Ectodermal cell (in vitro differentiated cells): Measurements from ENCODE around the gene HNRNPU.
"Not testable (repeated sequence)": the region's sequence is repeated elsewhere in the genome, so short reads cannot be mapped to it uniquely, and the experiment has no call there.

ENCODE experiments used
- H3K27ac ChIP-seq: 2 replicates; pipeline ENCODE4 v1.7.0; 2013; ENCODE audit warnings: mild to moderate bottlenecking, low read depth, low read length; ENCODE audit not compliant: insufficient read depth, poor library complexity, severe bottlenecking
- H3K27me3 ChIP-seq: 2 replicates; pipeline ENCODE4 v1.7.0; 2013; ENCODE audit warnings: mild to moderate bottlenecking, low read length; ENCODE audit not compliant: insufficient read depth, control insufficient read depth, poor library complexity, severe bottlenecking
- H3K36me3 ChIP-seq: one replicate; pipeline ENCODE4 v1.7.0; 2013; ENCODE audit warnings: low read length; ENCODE audit not compliant: control insufficient read depth, insufficient read depth
- H3K4me1 ChIP-seq: one replicate; pipeline ENCODE4 v1.7.0; 2013; ENCODE audit warnings: low read length; ENCODE audit not compliant: control insufficient read depth, insufficient read depth
- H3K4me3 ChIP-seq: 2 replicates; pipeline ENCODE4 v1.7.0; 2013; ENCODE audit warnings: low read depth, low read length, control low read depth; ENCODE audit not compliant: insufficient read depth
- H3K9me3 ChIP-seq: 2 replicates; pipeline ENCODE4 v1.7.0; 2013; ENCODE audit warnings: mild to moderate bottlenecking, low read length, moderate library complexity; ENCODE audit not compliant: control insufficient read depth
- WGBS, 2 experiments: methylation state at CpG; one replicate each; pipeline ENCODE4 v1.1.7; 2013; ENCODE audit warnings: missing lambda C conversion rate in 2 of 2; 5-methylcytosine and 5-hydroxymethylcytosine counted together

The HNRNPU gene

DNA sequence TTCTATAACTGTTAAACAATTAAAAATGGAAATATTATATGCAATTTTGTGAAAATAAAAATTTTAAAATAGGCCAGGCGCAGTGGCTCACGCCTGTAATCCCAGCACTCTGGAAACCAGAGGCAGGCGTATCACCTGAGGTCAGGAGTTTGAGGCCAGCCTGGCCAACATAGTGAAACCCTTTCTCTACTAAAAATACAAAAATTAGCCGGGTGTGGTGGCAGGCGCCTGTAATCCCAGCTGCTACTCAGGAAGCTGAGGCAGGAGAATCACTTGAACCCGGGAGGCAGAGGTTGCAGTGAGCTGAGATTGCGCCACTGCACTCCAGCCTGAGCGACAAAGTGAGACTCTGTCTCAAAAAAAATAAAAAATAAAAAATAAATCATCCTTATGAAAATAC is 31.1 kb downstream of the HNRNPU start:
- not testable (repeated sequence) for H3K27ac ChIP-seq, H3K27me3 ChIP-seq, H3K9me3 ChIP-seq, H3K4me3 ChIP-seq, H3K4me1 ChIP-seq, H3K36me3 ChIP-seq
- 91 to 92% methylated on average over 7 to 8 of the region's 8 CpGs for WGBS, 2 experiments

DNA sequence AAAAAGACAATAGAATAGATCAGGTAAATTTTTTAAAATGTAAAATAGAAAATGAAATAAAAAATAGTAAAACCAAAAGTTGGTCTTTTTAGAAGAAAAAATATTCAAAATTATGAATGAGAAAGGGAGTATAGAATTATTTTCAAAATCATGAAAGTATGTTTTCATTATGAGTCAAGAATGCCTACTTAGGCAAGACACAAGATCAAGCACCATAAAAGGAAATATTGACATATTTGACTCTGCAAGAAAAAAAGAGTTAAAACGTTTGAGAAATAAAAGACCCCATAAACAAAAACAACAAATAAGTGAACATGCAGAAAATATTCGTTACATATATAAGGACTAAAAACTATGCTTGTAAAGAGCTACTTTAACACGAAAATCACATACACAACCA is 33.7 kb downstream of the HNRNPU start:
- H3K4me3 ChIP-seq = no peak overlapping the region
- no peaks in the 10 kb centered on the region for H3K27me3 ChIP-seq
- no peaks in the 10 kb centered on the region for H3K36me3 ChIP-seq
- 89 to 97% methylated on average over 2 to 3 of the region's 3 CpGs for WGBS, 2 experiments
- H3K9me3 ChIP-seq = no peaks in the 10 kb centered on the region
- no peaks in the 10 kb centered on the region for H3K4me1 ChIP-seq
- H3K27ac ChIP-seq = no peak overlapping the region

DNA sequence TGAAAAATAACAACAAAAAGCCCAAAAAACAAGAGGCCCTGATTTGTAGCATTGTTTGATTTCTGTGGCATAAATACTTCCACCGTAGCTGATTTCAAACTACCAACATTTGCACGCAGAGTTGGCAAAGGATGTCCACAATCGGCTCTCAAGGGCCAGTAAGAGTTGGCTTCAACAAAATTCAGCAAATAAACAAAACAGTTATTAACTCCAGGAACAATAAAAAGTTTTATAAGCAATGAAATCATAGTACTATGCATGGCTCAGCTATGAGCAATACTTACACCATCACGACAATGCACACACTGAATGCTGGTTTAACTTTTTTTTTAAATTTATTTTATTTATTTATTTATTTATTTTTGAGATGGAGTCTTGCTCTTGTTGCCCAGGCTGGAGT is 37.6 kb downstream of the HNRNPU start:
- Histone ChIP-seq H3K27ac (no peak overlapping the region), H3K9me3 (no peaks in the 10 kb centered on the region), H3K4me1 (no peaks in the 10 kb centered on the region), H3K4me3 (no peak overlapping the region), H3K27me3 (no peaks in the 10 kb centered on the region), H3K36me3 (no peaks in the 10 kb centered on the region)
- 95 to 96% methylated on average over 3 to 4 of the region's 4 CpGs for WGBS, 2 experiments

- WGBS, 2 experiments = 88 to 89% methylated on average over 10 to 11 of the region's 11 CpGs
- Histone ChIP-seq H3K27me3 (no peaks in the 10 kb centered on the region), H3K4me1 (no peaks in the 10 kb centered on the region), H3K4me3 (no peak overlapping the region), H3K36me3 (no peaks in the 10 kb centered on the region), H3K27ac (no peak overlapping the region), H3K9me3 (no peaks in the 10 kb centered on the region)
Measured at GRCh38 chr1:244822878-244823277, 41.5 kb downstream of the HNRNPU start.

- Histone ChIP-seq H3K4me3 (no peak overlapping the region), H3K27me3 (no peaks in the 10 kb centered on the region), H3K9me3 (no peaks in the 10 kb centered on the region), H3K4me1 (no peaks in the 10 kb centered on the region), H3K27ac (no peak overlapping the region), H3K36me3 (no peaks in the 10 kb centered on the region)
- WGBS, 2 experiments = 85 to 94% methylated on average over 3 of the region's 3 CpGs
Measured at GRCh38 chr1:244821134-244821533, 43.2 kb downstream of the HNRNPU start.

- no peak overlapping the region for H3K27ac ChIP-seq
- H3K4me3 ChIP-seq = no peak overlapping the region
- WGBS, 2 experiments = 93 to 94% methylated on average over 2 of the region's 2 CpGs
- H3K9me3 ChIP-seq = no peaks in the 10 kb centered on the region
- no peaks in the 10 kb centered on the region for H3K4me1 ChIP-seq
- no peaks in the 10 kb centered on the region for H3K36me3 ChIP-seq
- no peaks in the 10 kb centered on the region for H3K27me3 ChIP-seq
Measured at GRCh38 chr1:244820131-244820530, 44.2 kb downstream of the HNRNPU start.

GRCh38 chr1:244817415-244817894 is 46.9 kb downstream of the HNRNPU start:
- Histone ChIP-seq H3K9me3 (no peaks in the 10 kb centered on the region), H3K27me3 (no peaks in the 10 kb centered on the region), H3K36me3 (no peaks in the 10 kb centered on the region), H3K4me3 (no peak overlapping the region), H3K27ac (no peak overlapping the region), H3K4me1 (no peaks in the 10 kb centered on the region)
- WGBS, 2 experiments = 91% methylated on average over 12 of the region's 12 CpGs

DNA sequence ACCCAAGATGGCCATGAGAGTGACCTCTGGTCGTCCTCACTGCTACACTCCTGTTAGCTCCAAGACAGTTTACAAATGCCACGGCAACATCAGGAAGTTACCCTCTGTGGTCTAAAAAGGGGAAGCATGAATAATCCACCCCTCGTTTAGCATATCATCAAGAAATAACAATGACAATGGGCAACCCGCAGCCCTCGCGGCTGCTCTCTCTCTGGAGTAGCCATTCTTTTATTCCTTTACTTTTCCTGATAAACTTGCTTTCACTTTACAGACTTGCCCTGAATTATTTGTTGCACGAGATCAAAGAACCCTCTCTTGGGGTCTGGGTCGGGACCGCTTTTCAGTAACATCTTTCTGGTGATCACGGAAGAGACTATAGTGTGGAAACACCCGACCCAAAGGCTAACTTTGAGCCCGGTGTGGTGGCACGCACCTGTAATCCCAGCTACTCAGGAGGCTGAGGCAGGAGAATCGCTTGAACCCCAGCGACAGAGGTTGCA is 48.7 kb downstream of the HNRNPU start:
- no peaks in the 10 kb centered on the region for H3K27me3 ChIP-seq
- H3K27ac ChIP-seq = no peak overlapping the region
- H3K4me3 ChIP-seq = no peak overlapping the region
- no peaks in the 10 kb centered on the region for H3K9me3 ChIP-seq
- WGBS, 2 experiments = 51% methylated on average over 15 of the region's 15 CpGs
- no peaks in the 10 kb centered on the region for H3K36me3 ChIP-seq
- H3K4me1 ChIP-seq = no peaks in the 10 kb centered on the region

DNA sequence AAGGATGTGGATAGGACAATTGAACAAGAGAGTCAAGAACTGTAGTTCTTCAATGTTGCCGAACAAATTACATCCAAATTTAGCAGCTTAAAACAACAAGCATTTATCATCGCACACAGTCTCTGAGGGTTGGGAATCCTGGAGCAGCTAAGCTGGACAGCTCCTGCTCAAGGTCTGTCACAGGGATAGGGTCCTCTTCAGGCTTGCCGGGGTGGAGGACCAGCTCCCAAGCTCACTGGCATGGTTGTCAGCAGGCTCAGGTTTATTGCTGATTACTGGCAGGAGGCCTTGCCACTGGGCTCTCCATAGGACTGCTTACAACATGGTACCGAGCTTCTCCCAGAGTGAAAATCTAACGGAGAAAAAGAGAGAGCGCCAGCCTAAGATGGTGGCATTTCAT is 51.0 kb downstream of the HNRNPU start:
- Histone ChIP-seq H3K27me3 (no peaks in the 10 kb centered on the region), H3K9me3 (no peaks in the 10 kb centered on the region), H3K36me3 (no peaks in the 10 kb centered on the region), H3K27ac (no peak overlapping the region), H3K4me1 (no peaks in the 10 kb centered on the region), H3K4me3 (no peak overlapping the region)
- WGBS, 2 experiments = 92% methylated on average over 6 of the region's 6 CpGs

- WGBS, 2 experiments = 90 to 91% methylated on average over 22 of the region's 22 CpGs
Measured at GRCh38 chr1:244810221-244810620, 54.1 kb downstream of the HNRNPU start.

GRCh38 chr1:244807138-244807537 is 57.2 kb downstream of the HNRNPU start:
- no peaks in the 10 kb centered on the region for H3K36me3 ChIP-seq
- no peak overlapping the region for H3K4me3 ChIP-seq
- no peaks in the 10 kb centered on the region for H3K4me1 ChIP-seq
- no peaks in the 10 kb centered on the region for H3K27me3 ChIP-seq
- no peaks in the 10 kb centered on the region for H3K9me3 ChIP-seq
- no peak overlapping the region for H3K27ac ChIP-seq

More at GRCh38 chr1:244810221-244810620, 54.1 kb downstream of the HNRNPU start:
- no peaks in the 10 kb centered on the region for H3K4me1 ChIP-seq
- no peaks in the 10 kb centered on the region for H3K9me3 ChIP-seq
- no peaks in the 10 kb centered on the region for H3K27me3 ChIP-seq
- no peak overlapping the region for H3K4me3 ChIP-seq
- H3K27ac ChIP-seq = no peak overlapping the region
- no peaks in the 10 kb centered on the region for H3K36me3 ChIP-seq
